ENCODE results near the gene ACO1. TPM values are rescaled to one million over a fixed set of nuclear protein-coding genes. Genes with fewer than 3 reads are reported as not detected.

ACO1 gene
- polyA plus RNA-seq, 1 donor from 2014 or later, result 16.5 TPM

- no peak overlapping the region for H3K9ac ChIP-seq (ENCODE audit: low read length)
- H3F3A ChIP-seq (ENCODE audit: insufficient read depth, low read length, poor library complexity, severe bottlenecking), result no peaks in the 10 kb centered on the region
- H3K36me3 ChIP-seq (ENCODE audit: insufficient read depth, low read length), result no peaks in the 10 kb centered on the region
- H3K9me3 ChIP-seq (ENCODE audit: low read length), result no peaks in the 10 kb centered on the region
- TF ChIP-seq RAD21 (conservative IDR thresholded peaks at IDR 0.05), result no peak
- no peak for TF ChIP-seq EP300 (conservative IDR thresholded peaks at IDR 0.05; ENCODE audit: poor library complexity, severe bottlenecking)
- no peak for TF ChIP-seq CTCF (IDR thresholded peaks at IDR 0.05; ENCODE audit: poor library complexity, severe bottlenecking)
- TF ChIP-seq MXI1 (conservative IDR thresholded peaks at IDR 0.05; ENCODE audit: poor library complexity, severe bottlenecking), result no peak
- no peak for TF ChIP-seq REST (IDR thresholded peaks at IDR 0.05; ENCODE audit: borderline replicate concordance)
- no peak for TF ChIP-seq EZH2 (IDR thresholded peaks at IDR 0.05; ENCODE audit: borderline replicate concordance, insufficient read depth, low read length, poor library complexity, severe bottlenecking)
- no peak for TF ChIP-seq TAF1 (IDR thresholded peaks at IDR 0.05; ENCODE audit: low read depth)
- no peak for TF ChIP-seq SMC3 (conservative IDR thresholded peaks at IDR 0.05; ENCODE audit: poor library complexity)
- no peak for TF ChIP-seq POLR2AphosphoS5 (IDR thresholded peaks at IDR 0.05)
- H3K4me2 ChIP-seq (ENCODE audit: low read length), result no peak overlapping the region
- H3K4me3 ChIP-seq (ENCODE audit: low read length), result no peak overlapping the region
- H2AFZ ChIP-seq (ENCODE audit: low read depth, low read length), result no peak overlapping the region
- no peaks in the 10 kb centered on the region for H3K9me2 ChIP-seq (ENCODE audit: insufficient read depth, low read length)
- H3K27ac ChIP-seq (ENCODE audit: low read length), result no peak overlapping the region
- H4K20me1 ChIP-seq (ENCODE audit: insufficient read depth), result no peaks in the 10 kb centered on the region
- H3K27me3 ChIP-seq (ENCODE audit: insufficient read depth, low read depth, low read length), result no peaks in the 10 kb centered on the region
- H3K79me2 ChIP-seq (replicated peaks; ENCODE audit: insufficient read depth, low read length), result no peaks in the 10 kb centered on the region
These were observed 84.3 kb downstream of the ACO1 start for GRCh38 chr9:32468740-32469139.

- Histone ChIP-seq H3K79me2 (replicated peaks; ENCODE audit: insufficient read depth, low read length) (no peaks in the 10 kb centered on the region), H3K4me2 (ENCODE audit: low read length) (no peak overlapping the region), H3K9ac (ENCODE audit: low read length) (no peak overlapping the region), H3K36me3 (ENCODE audit: insufficient read depth, low read length) (no peaks in the 10 kb centered on the region), H3K4me3 (ENCODE audit: low read length) (no peak overlapping the region), H3K27me3 (ENCODE audit: insufficient read depth, low read depth, low read length) (no peaks in the 10 kb centered on the region), H4K20me1 (ENCODE audit: insufficient read depth) (no peaks in the 10 kb centered on the region), H3K27ac (ENCODE audit: low read length) (no peak overlapping the region), H3K9me2 (ENCODE audit: insufficient read depth, low read length) (no peaks in the 10 kb centered on the region), H3K9me3 (ENCODE audit: low read length) (no peaks in the 10 kb centered on the region), H2AFZ (ENCODE audit: low read depth, low read length) (no peak overlapping the region), H3F3A (ENCODE audit: insufficient read depth, low read length, poor library complexity, severe bottlenecking) (no peaks in the 10 kb centered on the region)
- TF ChIP-seq EZH2 (IDR thresholded peaks at IDR 0.05; ENCODE audit: borderline replicate concordance, insufficient read depth, low read length, poor library complexity, severe bottlenecking) (no peak), REST (IDR thresholded peaks at IDR 0.05; ENCODE audit: borderline replicate concordance) (no peak), EP300 (conservative IDR thresholded peaks at IDR 0.05; ENCODE audit: poor library complexity, severe bottlenecking) (no peak), RAD21 (conservative IDR thresholded peaks at IDR 0.05) (no peak), MXI1 (conservative IDR thresholded peaks at IDR 0.05; ENCODE audit: poor library complexity, severe bottlenecking) (no peak), POLR2AphosphoS5 (IDR thresholded peaks at IDR 0.05) (no peak), CTCF (IDR thresholded peaks at IDR 0.05; ENCODE audit: poor library complexity, severe bottlenecking) (no peak), SMC3 (conservative IDR thresholded peaks at IDR 0.05; ENCODE audit: poor library complexity) (no peak), TAF1 (IDR thresholded peaks at IDR 0.05; ENCODE audit: low read depth) (no peak)
These were observed 87.9 kb downstream of the ACO1 start for GRCh38 chr9:32472344-32472743.

Measured in neural cell (in vitro differentiated cells).